Inflammatory macrophage treated with lipopolysaccharide for 1 hour (primary cell): ENCODE measurements around the gene KNOP1.
"Not testable (repeated sequence)": the region's sequence is repeated elsewhere in the genome, so short reads cannot be mapped to it uniquely, and the experiment has no call there.

Source experiments
- DNase-seq, 2 donors: peaks; one replicate each; pipeline ENCODE4 v3.0.0-alpha.2; 2020 to 2022

Gene KNOP1

GRCh38 chr16:19737306-19738038, 19.4 kb upstream of the KNOP1 start:
- peak; percentile 16 to 19 for DNase-seq

GRCh38 chr16:19735074-19735867, 17.2 kb upstream of the KNOP1 start:
- DNase-seq: no peak

- no peak for DNase-seq
Measured at GRCh38 chr16:19733551-19733950, 15.5 kb upstream of the KNOP1 start.

GRCh38 chr16:19728636-19728965, 10.6 kb upstream of the KNOP1 start:
- DNase-seq: no peak

- no peak for DNase-seq
Measured at GRCh38 chr16:19722981-19723380, 5.0 kb upstream of the KNOP1 start.

GRCh38 chr16:19722269-19722952, 4.4 kb upstream of the KNOP1 start:
- no peak for DNase-seq

- DNase-seq: peak in 1 of 2 donors; percentile 21
Measured at GRCh38 chr16:19718624-19718965, 568 bp upstream of the KNOP1 start.

- no peak for DNase-seq
Measured at GRCh38 chr16:19717314-19717713, 713 bp downstream of the KNOP1 start.

GRCh38 chr16:19716728-19717127, 1.3 kb downstream of the KNOP1 start:
- DNase-seq: not testable (repeated sequence)

GRCh38 chr16:19716183-19716582, 1.8 kb downstream of the KNOP1 start:
- DNase-seq: no peak

- DNase-seq: no peak
Measured at GRCh38 chr16:19715566-19715965, 2.5 kb downstream of the KNOP1 start.

GRCh38 chr16:19713697-19714096, 4.3 kb downstream of the KNOP1 start:
- DNase-seq: no peak

- DNase-seq: no peak
Measured at GRCh38 chr16:19712418-19713058, 5.5 kb downstream of the KNOP1 start.

- no peak for DNase-seq
Measured at GRCh38 chr16:19711643-19712042, 6.4 kb downstream of the KNOP1 start.

GRCh38 chr16:19710991-19711545, 7.0 kb downstream of the KNOP1 start:
- no peak for DNase-seq

GRCh38 chr16:19710191-19710908, 7.7 kb downstream of the KNOP1 start:
- no peak for DNase-seq

GRCh38 chr16:19709381-19710136, 8.5 kb downstream of the KNOP1 start:
- DNase-seq: no peak

- no peak for DNase-seq
Measured at GRCh38 chr16:19708296-19709205, 9.5 kb downstream of the KNOP1 start.

- no peak for DNase-seq
Measured at GRCh38 chr16:19707569-19708295, 10.3 kb downstream of the KNOP1 start.

GRCh38 chr16:19706846-19707245, 11.2 kb downstream of the KNOP1 start:
- DNase-seq: no peak
